ENCODE results near the gene PTPRN2.

Gene PTPRN2

GRCh38 chr7:157944734-157945291 is 642.8 kb downstream of the PTPRN2 start:
- TF ChIP-seq CTCF (conservative IDR thresholded peaks at IDR 0.05; ENCODE audit: low read depth, low read length), result no peak
- no peak for DNase-seq (ENCODE audit: low read depth)
- H3K4me3 ChIP-seq (ENCODE audit: low read depth, low read length), result no peak overlapping the region

GRCh38 chr7:157944051-157944450 is 643.6 kb downstream of the PTPRN2 start:
- no peak for DNase-seq (ENCODE audit: low read depth)
- no peak overlapping the region for H3K4me3 ChIP-seq (ENCODE audit: low read depth, low read length)
- TF ChIP-seq CTCF (conservative IDR thresholded peaks at IDR 0.05; ENCODE audit: low read depth, low read length), result no peak

- H3K4me3 ChIP-seq (ENCODE audit: low read depth, low read length), result no peak overlapping the region
- DNase-seq (ENCODE audit: low read depth), result no peak
- TF ChIP-seq CTCF (conservative IDR thresholded peaks at IDR 0.05; ENCODE audit: low read depth, low read length), result no peak
These were observed 644.1 kb downstream of the PTPRN2 start for GRCh38 chr7:157943561-157943960.

GRCh38 chr7:157941210-157941609 is 646.4 kb downstream of the PTPRN2 start:
- no peak for TF ChIP-seq CTCF (conservative IDR thresholded peaks at IDR 0.05; ENCODE audit: low read depth, low read length)
- H3K4me3 ChIP-seq (ENCODE audit: low read depth, low read length), result no peak overlapping the region
- DNase-seq (ENCODE audit: low read depth), result no peak

GRCh38 chr7:157940497-157940896 is 647.1 kb downstream of the PTPRN2 start:
- no peak for TF ChIP-seq CTCF (conservative IDR thresholded peaks at IDR 0.05; ENCODE audit: low read depth, low read length)
- no peak for DNase-seq (ENCODE audit: low read depth)
- H3K4me3 ChIP-seq (ENCODE audit: low read depth, low read length), result no peak overlapping the region

- no peak for DNase-seq (ENCODE audit: low read depth)
- TF ChIP-seq CTCF (conservative IDR thresholded peaks at IDR 0.05; ENCODE audit: low read depth, low read length), result no peak
- H3K4me3 ChIP-seq (ENCODE audit: low read depth, low read length), result no peak overlapping the region
These were observed 649.4 kb downstream of the PTPRN2 start for GRCh38 chr7:157938211-157938610.

GRCh38 chr7:157937406-157937805 is 650.2 kb downstream of the PTPRN2 start:
- TF ChIP-seq CTCF (conservative IDR thresholded peaks at IDR 0.05; ENCODE audit: low read depth, low read length), result no peak
- no peak overlapping the region for H3K4me3 ChIP-seq (ENCODE audit: low read depth, low read length)
- no peak for DNase-seq (ENCODE audit: low read depth)

Data from choroid plexus epithelial cell (primary cell).